Ishikawa (cell line): ENCODE data around the gene LYPD3.

Experiments
- CEBPB ChIP-seq: IDR thresholded peaks from 2 replicates; pipeline ENCODE4 v1.6.1; 2012
- CREB1 ChIP-seq: IDR thresholded peaks from 2 replicates; pipeline ENCODE4 v1.6.1; 2012; ENCODE audit warnings: low read depth
- EGR1 ChIP-seq: IDR thresholded peaks from 2 replicates; pipeline ENCODE4 v1.6.1; 2012
- EP300 ChIP-seq: IDR thresholded peaks from 2 replicates; pipeline ENCODE4 v1.6.1; 2012; ENCODE audit warnings: borderline replicate concordance
- FOXM1 ChIP-seq: IDR thresholded peaks from 2 replicates; pipeline ENCODE4 v1.6.1; 2012; ENCODE audit warnings: low read depth, borderline replicate concordance
- NFIC ChIP-seq: IDR thresholded peaks from 2 replicates; pipeline ENCODE4 v1.6.1; 2012
- RAD21 ChIP-seq: IDR thresholded peaks from 2 replicates; pipeline ENCODE4 v1.6.1; 2012; ENCODE audit warnings: low read depth
- TAF1 ChIP-seq: IDR thresholded peaks from 2 replicates; pipeline ENCODE4 v1.6.1; 2012; ENCODE audit warnings: low read depth, mild to moderate bottlenecking
- TCF12 ChIP-seq: IDR thresholded peaks from 2 replicates; pipeline ENCODE4 v1.6.1; 2012; ENCODE audit warnings: low read depth
- TEAD4 ChIP-seq: IDR thresholded peaks from 2 replicates; pipeline ENCODE4 v1.6.1; 2012
- YY1 ChIP-seq: IDR thresholded peaks from 2 replicates; pipeline ENCODE4 v1.6.1; 2012; ENCODE audit warnings: low read depth
- ZBTB7A ChIP-seq: IDR thresholded peaks from 2 replicates; pipeline ENCODE4 v1.6.1; 2012; ENCODE audit warnings: low read depth
- TF ChIP-seq, protein P1 (sequence below): IDR thresholded peaks from 2 replicates; pipeline ENCODE4 v1.6.1; 2012
- TF ChIP-seq, protein P2 (sequence below): IDR thresholded peaks from 2 replicates; pipeline ENCODE4 v1.6.1; 2012; ENCODE audit warnings: low read depth, mild to moderate bottlenecking

DNA sequence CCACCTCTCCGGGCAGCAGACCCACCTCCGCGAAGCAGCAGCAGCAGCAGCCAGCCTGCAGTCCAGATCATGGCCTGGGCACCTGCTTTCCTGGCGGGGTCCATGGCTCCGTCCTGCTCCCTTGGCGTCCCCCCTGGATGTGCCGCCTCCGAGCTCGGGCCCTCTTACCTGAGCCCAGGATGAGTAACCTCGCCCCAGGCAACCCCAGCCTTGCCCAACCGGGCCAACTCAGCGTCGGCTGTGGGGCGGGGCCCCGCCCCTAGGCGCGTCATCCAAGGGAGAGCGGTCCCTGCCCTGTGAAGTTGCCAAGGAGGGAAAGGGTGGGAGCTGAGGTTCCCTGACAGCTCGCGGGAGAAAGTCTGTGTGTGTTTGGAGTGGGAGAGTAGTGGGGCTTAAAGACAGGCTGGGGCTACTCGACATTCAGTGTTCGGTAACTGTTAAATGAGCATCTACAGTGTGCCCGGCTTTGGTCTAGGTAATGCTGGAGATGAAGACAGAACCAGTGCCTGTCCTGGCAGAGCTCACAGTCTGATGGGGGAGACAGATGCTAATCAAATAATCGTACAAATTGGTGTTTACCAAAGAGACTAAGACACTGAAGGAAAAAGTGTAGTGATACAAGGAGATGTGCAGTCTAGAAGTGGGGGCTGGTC, at the start of gene LYPD3:
- TF ChIP-seq CREB1 (no peak), FOXM1 (no peak), TCF12 (no peak), ZBTB7A (no peak), YY1 (no peak), CEBPB (no peak), RAD21 (no peak), TAF1 (no peak), EP300 (no peak), TEAD4 (no peak), EGR1 (no peak), NFIC (no peak)
- TF ChIP-seq, protein P1, sequence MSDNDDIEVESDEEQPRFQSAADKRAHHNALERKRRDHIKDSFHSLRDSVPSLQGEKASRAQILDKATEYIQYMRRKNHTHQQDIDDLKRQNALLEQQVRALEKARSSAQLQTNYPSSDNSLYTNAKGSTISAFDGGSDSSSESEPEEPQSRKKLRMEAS, result no peak
- TF ChIP-seq, protein P2, sequence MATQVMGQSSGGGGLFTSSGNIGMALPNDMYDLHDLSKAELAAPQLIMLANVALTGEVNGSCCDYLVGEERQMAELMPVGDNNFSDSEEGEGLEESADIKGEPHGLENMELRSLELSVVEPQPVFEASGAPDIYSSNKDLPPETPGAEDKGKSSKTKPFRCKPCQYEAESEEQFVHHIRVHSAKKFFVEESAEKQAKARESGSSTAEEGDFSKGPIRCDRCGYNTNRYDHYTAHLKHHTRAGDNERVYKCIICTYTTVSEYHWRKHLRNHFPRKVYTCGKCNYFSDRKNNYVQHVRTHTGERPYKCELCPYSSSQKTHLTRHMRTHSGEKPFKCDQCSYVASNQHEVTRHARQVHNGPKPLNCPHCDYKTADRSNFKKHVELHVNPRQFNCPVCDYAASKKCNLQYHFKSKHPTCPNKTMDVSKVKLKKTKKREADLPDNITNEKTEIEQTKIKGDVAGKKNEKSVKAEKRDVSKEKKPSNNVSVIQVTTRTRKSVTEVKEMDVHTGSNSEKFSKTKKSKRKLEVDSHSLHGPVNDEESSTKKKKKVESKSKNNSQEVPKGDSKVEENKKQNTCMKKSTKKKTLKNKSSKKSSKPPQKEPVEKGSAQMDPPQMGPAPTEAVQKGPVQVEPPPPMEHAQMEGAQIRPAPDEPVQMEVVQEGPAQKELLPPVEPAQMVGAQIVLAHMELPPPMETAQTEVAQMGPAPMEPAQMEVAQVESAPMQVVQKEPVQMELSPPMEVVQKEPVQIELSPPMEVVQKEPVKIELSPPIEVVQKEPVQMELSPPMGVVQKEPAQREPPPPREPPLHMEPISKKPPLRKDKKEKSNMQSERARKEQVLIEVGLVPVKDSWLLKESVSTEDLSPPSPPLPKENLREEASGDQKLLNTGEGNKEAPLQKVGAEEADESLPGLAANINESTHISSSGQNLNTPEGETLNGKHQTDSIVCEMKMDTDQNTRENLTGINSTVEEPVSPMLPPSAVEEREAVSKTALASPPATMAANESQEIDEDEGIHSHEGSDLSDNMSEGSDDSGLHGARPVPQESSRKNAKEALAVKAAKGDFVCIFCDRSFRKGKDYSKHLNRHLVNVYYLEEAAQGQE, result no peak
